ENCODE measurements around the gene HSDL2.

Gene HSDL2

GRCh38 chr9:112484607-112485006 is 104.7 kb downstream of the HSDL2 start:
- no peak for TF ChIP-seq MAX (IDR thresholded peaks at IDR 0.05)
- no peak for TF ChIP-seq EP300 (IDR thresholded peaks at IDR 0.05; ENCODE audit: borderline replicate concordance)
- no peak for TF ChIP-seq NFIC (IDR thresholded peaks at IDR 0.05)
- no peak for TF ChIP-seq FOXM1 (IDR thresholded peaks at IDR 0.05; ENCODE audit: borderline replicate concordance, low read depth)
- TF ChIP-seq EGR1 (IDR thresholded peaks at IDR 0.05) = no peak
- TF ChIP-seq REST (IDR thresholded peaks at IDR 0.05; ENCODE audit: low read depth) = no peak
- no peak for TF ChIP-seq CEBPB (IDR thresholded peaks at IDR 0.05)
- TF ChIP-seq RAD21 (IDR thresholded peaks at IDR 0.05; ENCODE audit: low read depth) = no peak
- no peak for TF ChIP-seq CREB1 (IDR thresholded peaks at IDR 0.05; ENCODE audit: low read depth)
- no peak for TF ChIP-seq USF1 (IDR thresholded peaks at IDR 0.05)
- no peak for TF ChIP-seq TAF1 (IDR thresholded peaks at IDR 0.05; ENCODE audit: low read depth)
- no peak for TF ChIP-seq TEAD4 (IDR thresholded peaks at IDR 0.05)
- TF ChIP-seq ZBTB7A (IDR thresholded peaks at IDR 0.05; ENCODE audit: low read depth) = no peak
- no peak for TF ChIP-seq TCF12 (IDR thresholded peaks at IDR 0.05; ENCODE audit: low read depth)
- TF ChIP-seq YY1 (IDR thresholded peaks at IDR 0.05; ENCODE audit: low read depth) = no peak

- no peak for TF ChIP-seq TAF1 (IDR thresholded peaks at IDR 0.05; ENCODE audit: low read depth)
Measured at GRCh38 chr9:112485574-112485973, 105.7 kb downstream of the HSDL2 start.

- TF ChIP-seq TCF12 (IDR thresholded peaks at IDR 0.05; ENCODE audit: low read depth) (no peak), FOXM1 (IDR thresholded peaks at IDR 0.05; ENCODE audit: borderline replicate concordance, low read depth) (no peak), CEBPB (IDR thresholded peaks at IDR 0.05) (no peak), TAF1 (IDR thresholded peaks at IDR 0.05; ENCODE audit: low read depth) (peak; percentile 69; the same call in 1 of the 2 replicates), CREB1 (IDR thresholded peaks at IDR 0.05; ENCODE audit: low read depth) (no peak), ZBTB7A (IDR thresholded peaks at IDR 0.05; ENCODE audit: low read depth) (no peak), RAD21 (IDR thresholded peaks at IDR 0.05; ENCODE audit: low read depth) (no peak), NFIC (IDR thresholded peaks at IDR 0.05) (no peak), USF1 (IDR thresholded peaks at IDR 0.05) (peak; percentile 25; the same call in 1 of the 2 replicates), MAX (IDR thresholded peaks at IDR 0.05) (peak; percentile 96), EGR1 (IDR thresholded peaks at IDR 0.05) (no peak), YY1 (IDR thresholded peaks at IDR 0.05; ENCODE audit: low read depth) (peak; percentile 21; the same call in 1 of the 2 replicates), REST (IDR thresholded peaks at IDR 0.05; ENCODE audit: low read depth) (no peak)
Measured at GRCh38 chr9:112486221-112487007, 106.5 kb downstream of the HSDL2 start, which contains the start of gene KIAA1958. Gene KIAA1958 (plus strand): TSS chr9:112486827. CDS start chr9:112574081, 87,254 bp downstream.

GRCh38 chr9:112487008-112487798 is 107.3 kb downstream of the HSDL2 start:
- no peak for TF ChIP-seq RAD21 (IDR thresholded peaks at IDR 0.05; ENCODE audit: low read depth)
- TF ChIP-seq CEBPB (IDR thresholded peaks at IDR 0.05) = no peak
- TF ChIP-seq REST (IDR thresholded peaks at IDR 0.05; ENCODE audit: low read depth) = no peak
- TF ChIP-seq TEAD4 (IDR thresholded peaks at IDR 0.05) = peak; percentile 33; the same call in 1 of the 2 replicates
- TF ChIP-seq FOXM1 (IDR thresholded peaks at IDR 0.05; ENCODE audit: borderline replicate concordance, low read depth) = no peak
- TF ChIP-seq TAF1 (IDR thresholded peaks at IDR 0.05; ENCODE audit: low read depth) = no peak
- no peak for TF ChIP-seq MAX (IDR thresholded peaks at IDR 0.05)
- TF ChIP-seq EP300 (IDR thresholded peaks at IDR 0.05; ENCODE audit: borderline replicate concordance) = no peak
- TF ChIP-seq NFIC (IDR thresholded peaks at IDR 0.05) = no peak
- TF ChIP-seq TCF12 (IDR thresholded peaks at IDR 0.05; ENCODE audit: low read depth) = no peak
- TF ChIP-seq CREB1 (IDR thresholded peaks at IDR 0.05; ENCODE audit: low read depth) = no peak
- no peak for TF ChIP-seq EGR1 (IDR thresholded peaks at IDR 0.05)
- TF ChIP-seq YY1 (IDR thresholded peaks at IDR 0.05; ENCODE audit: low read depth) = no peak
- peak; percentile 66; the same call in 1 of the 2 replicates for TF ChIP-seq ZBTB7A (IDR thresholded peaks at IDR 0.05; ENCODE audit: low read depth)
